H9 (cell line): ENCODE measurements around the gene GBP5. TPM values are rescaled to one million over a fixed set of nuclear protein-coding genes. Genes with fewer than 3 reads are reported as not detected.

Experiments
- DNase-seq: peaks from one replicate; pipeline ENCODE4 v3.0.0-alpha.2; 2017
- H2AFZ ChIP-seq: one replicate; pipeline ENCODE4 v1.6.1; 2013; ENCODE audit warnings: mild to moderate bottlenecking, low read length, control low read depth, moderate library complexity
- H2AK5ac ChIP-seq: 2 replicates; pipeline ENCODE4 v1.6.1; 2013; ENCODE audit warnings: low read length, control low read depth, mixed read lengths; ENCODE audit not compliant: insufficient read length
- H2BK120ac ChIP-seq: one replicate; pipeline ENCODE4 v1.6.1; 2013; ENCODE audit warnings: low read depth, mild to moderate bottlenecking, low read length, control low read depth, inconsistent platforms; ENCODE audit not compliant: poor library complexity, severe bottlenecking
- H2BK12ac ChIP-seq: 2 replicates; pipeline ENCODE4 v1.6.1; 2013; ENCODE audit warnings: low read length, control low read depth, mixed read lengths, low read depth; ENCODE audit not compliant: insufficient read length
- H2BK15ac ChIP-seq: 2 replicates; pipeline ENCODE4 v1.6.1; 2013; ENCODE audit warnings: low read depth, low read length, control low read depth
- H2BK20ac ChIP-seq: one replicate; pipeline ENCODE4 v1.6.1; 2013; ENCODE audit warnings: low read depth, mild to moderate bottlenecking, low read length, control low read depth, inconsistent platforms; ENCODE audit not compliant: poor library complexity, severe bottlenecking
- H2BK5ac ChIP-seq: 2 replicates; pipeline ENCODE4 v1.6.1; 2013; ENCODE audit warnings: low read length, control low read depth, mixed read lengths; ENCODE audit not compliant: insufficient read length
- H3K14ac ChIP-seq: 2 replicates; pipeline ENCODE4 v1.6.1; 2013; ENCODE audit warnings: low read length, control low read depth; ENCODE audit not compliant: insufficient read depth
- H3K18ac ChIP-seq: 2 replicates; pipeline ENCODE4 v1.6.1; 2013; ENCODE audit warnings: low read depth, mild to moderate bottlenecking, mixed read lengths, low read length, control low read depth; ENCODE audit not compliant: insufficient read length
- H3K23ac ChIP-seq: 2 replicates; pipeline ENCODE4 v1.6.1; 2013; ENCODE audit warnings: low read length, control low read depth, mixed read lengths, low read depth; ENCODE audit not compliant: insufficient read length
- H3K23me2 ChIP-seq: 2 replicates; pipeline ENCODE4 v1.6.1; 2013; ENCODE audit warnings: low read depth, mild to moderate bottlenecking, mixed read lengths, low read length, control low read depth; ENCODE audit not compliant: insufficient read length, poor library complexity, severe bottlenecking
- H3K27ac ChIP-seq: 2 replicates; pipeline ENCODE4 v1.5.1; 2013; ENCODE audit warnings: low read length, control low read depth, mixed read lengths, low read depth; ENCODE audit not compliant: insufficient read length
- H3K27me3 ChIP-seq: 2 replicates; pipeline ENCODE4 v1.6.1; 2013; ENCODE audit warnings: low read length, control low read depth, inconsistent platforms; ENCODE audit not compliant: insufficient read depth
- H3K4ac ChIP-seq: 2 replicates; pipeline ENCODE4 v1.6.1; 2013; ENCODE audit warnings: low read depth, mild to moderate bottlenecking, control low read depth, inconsistent platforms, low read length, moderate library complexity
- H3K4me1 ChIP-seq: 2 replicates; pipeline ENCODE4 v1.6.1; 2013; ENCODE audit warnings: low read length, control low read depth, inconsistent platforms; ENCODE audit not compliant: insufficient read depth
- H3K4me2 ChIP-seq: 2 replicates; pipeline ENCODE4 v1.6.1; 2013; ENCODE audit warnings: low read length, control low read depth, mixed read lengths; ENCODE audit not compliant: insufficient read length, insufficient read depth
- H3K56ac ChIP-seq: 2 replicates; pipeline ENCODE4 v1.6.1; 2013; ENCODE audit warnings: low read depth, mild to moderate bottlenecking, mixed read lengths, low read length, control low read depth; ENCODE audit not compliant: insufficient read length
- H3K79me1 ChIP-seq: 2 replicates; pipeline ENCODE4 v1.6.1; 2013; ENCODE audit warnings: low read depth, mild to moderate bottlenecking, moderate library complexity, low read length, control low read depth, inconsistent platforms; ENCODE audit not compliant: insufficient read depth, poor library complexity, severe bottlenecking
- H3K79me2 ChIP-seq: 2 replicates; pipeline ENCODE4 v1.6.1; 2013; ENCODE audit warnings: low read length, control low read depth, inconsistent platforms; ENCODE audit not compliant: insufficient read depth
- H3K9ac ChIP-seq: 2 replicates; pipeline ENCODE4 v1.6.1; 2013; ENCODE audit warnings: low read length, control low read depth, mixed read lengths; ENCODE audit not compliant: insufficient read length; ENCODE audit errors: extremely low read depth
- H3K9me3 ChIP-seq: one replicate; pipeline ENCODE4 v1.6.1; 2013; ENCODE audit warnings: low read depth, low read length, inconsistent platforms; ENCODE audit not compliant: control insufficient read depth
- H3T11ph ChIP-seq: one replicate; pipeline ENCODE4 v1.6.1; 2013; ENCODE audit warnings: mild to moderate bottlenecking, low read length, control low read depth, inconsistent platforms
- H4K20me1 ChIP-seq: one replicate; pipeline ENCODE4 v1.6.1; 2013; ENCODE audit not compliant: control insufficient read depth, insufficient read length, insufficient read depth
- H4K5ac ChIP-seq: 2 replicates; pipeline ENCODE4 v1.6.1; 2013; ENCODE audit warnings: low read depth, mild to moderate bottlenecking, mixed read lengths, low read length, control low read depth; ENCODE audit not compliant: insufficient read length
- H4K8ac ChIP-seq: replicated peaks from 2 replicates; pipeline ENCODE4 v1.6.1; 2013; ENCODE audit warnings: low read length, control low read depth, mixed read lengths, low read depth; ENCODE audit not compliant: insufficient read length
- H4K91ac ChIP-seq: 2 replicates; pipeline ENCODE4 v1.6.1; 2013; ENCODE audit warnings: low read depth, mild to moderate bottlenecking, moderate library complexity, mixed read lengths, low read length, control low read depth; ENCODE audit not compliant: insufficient read length
- H3K27ac Mint-ChIP-seq, 3 experiments: 2 replicates in 2 of 3; 3 replicates in 1 of 3; pipeline ENCODE4 v1.8.0; 2020 to 2021; ENCODE audit warnings: mixed read lengths in 3 of 3, mild to moderate bottlenecking in 1 of 3, moderate library complexity in 1 of 3
- H3K27me3 Mint-ChIP-seq: 2 replicates; pipeline ENCODE4 v1.8.0; 2021; ENCODE audit warnings: low read depth, mild to moderate bottlenecking, moderate library complexity, mixed read lengths
- H3K36me3 Mint-ChIP-seq, 3 experiments: 2 replicates in 2 of 3; 3 replicates in 1 of 3; pipeline ENCODE4 v1.8.0; 2020 to 2021; ENCODE audit warnings: low read depth in 3 of 3, mixed read lengths in 3 of 3; ENCODE audit not compliant: insufficient read depth in 1 of 3
- H3K4me1 Mint-ChIP-seq, 2 experiments: 2 replicates each; pipeline ENCODE4 v1.8.0; 2020; ENCODE audit warnings: mixed read lengths in 2 of 2
- H3K4me3 Mint-ChIP-seq, 2 experiments: 2 replicates in 1 of 2; 3 replicates in 1 of 2; pipeline ENCODE4 v1.8.0; 2020 to 2021; ENCODE audit warnings: mild to moderate bottlenecking in 2 of 2, mixed read lengths in 2 of 2, moderate library complexity in 1 of 2
- H3K9me3 Mint-ChIP-seq, 2 experiments: 2 replicates in 1 of 2; 3 replicates in 1 of 2; pipeline ENCODE4 v1.8.0; 2020; ENCODE audit warnings: mild to moderate bottlenecking in 2 of 2, mixed read lengths in 2 of 2, moderate library complexity in 1 of 2
- WGBS: extraction: QIAGEN DNeasy Blood & Tissue Kit; methylation state at CpG from one replicate; pipeline ENCODE4 v1.1.7; 2013; ENCODE audit warnings: missing lambda C conversion rate, low lambda C conversion rate, mixed read lengths; ENCODE audit not compliant: insufficient read length; ENCODE audit errors: extremely low coverage; 5-methylcytosine and 5-hydroxymethylcytosine counted together
- total RNA-seq: library from RNA; stranded (reverse); gene quantifications from 2 replicates; pipeline ENCODE4 v1.2.1, GENCODE V29; 2021
- TF ChIP-seq, protein P1 (sequence below): fragments of 200-600 bp; sonication (generic); conservative IDR thresholded peaks from 3 replicates; pipeline ENCODE4 v1.8.0; 2021; ENCODE audit warnings: antibody characterized with exemption, mild to moderate bottlenecking

Gene GBP5
- total RNA-seq, 1 experiment from 2014 or later = not detected

DNA sequence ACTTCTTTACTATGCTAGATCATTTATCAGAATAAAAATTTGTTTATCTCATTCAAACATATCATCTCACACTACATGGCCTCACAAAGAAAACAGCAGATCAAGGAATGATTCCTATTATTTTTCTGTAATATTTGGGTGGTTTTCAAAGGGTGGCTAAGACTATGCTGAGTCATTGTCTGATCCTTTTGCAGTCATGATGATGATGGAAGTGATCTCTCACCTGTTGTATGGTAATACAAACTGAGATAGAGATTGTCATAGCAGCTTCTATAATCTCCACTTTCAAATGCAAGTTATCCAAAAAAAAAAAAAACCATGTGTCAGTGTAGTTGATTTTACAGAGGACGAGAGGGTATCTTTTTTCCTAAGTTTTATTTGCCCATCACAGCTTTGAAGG lies 37.2 kb upstream of the GBP5 start:
- Mint-ChIP-seq H3K27ac (no peak overlapping the region), H3K36me3 (peaks cover 4% of the 10 kb centered on the region in 3 experiments; a peak in 3 of 7 replicates), H3K4me3 (no peak overlapping the region), H3K27me3 (no peaks in the 10 kb centered on the region), H3K9me3 (peaks cover 0 to 3% of the 10 kb centered on the region in 2 experiments; a peak in 3 of 5 replicates), H3K4me1 (peaks cover 5 to 9% of the 10 kb centered on the region in 2 experiments; a peak in 3 of 4 replicates)
- no peak overlapping the region for H3K18ac ChIP-seq
- H3K4me2 ChIP-seq = no peak overlapping the region
- no peak overlapping the region for H2BK120ac ChIP-seq
- no CpG with 5 or more reads among the region's 1 CpG for WGBS
- H4K5ac ChIP-seq = no peak overlapping the region
- no peak overlapping the region for H2BK20ac ChIP-seq
- no peak overlapping the region for H2BK12ac ChIP-seq
- H3K9ac ChIP-seq = no peak overlapping the region
- no peak overlapping the region for H4K91ac ChIP-seq
- H2AFZ ChIP-seq = no peak overlapping the region
- H3K4ac ChIP-seq = no peak overlapping the region
- DNase-seq = no peak
- H3K79me2 ChIP-seq = no peaks in the 10 kb centered on the region
- H3K27me3 ChIP-seq = no peaks in the 10 kb centered on the region
- no peak overlapping the region for H3T11ph ChIP-seq
- no peak overlapping the region for H3K27ac ChIP-seq
- no peaks in the 10 kb centered on the region for H3K79me1 ChIP-seq
- H3K56ac ChIP-seq = no peak overlapping the region
- H2BK15ac ChIP-seq = no peak overlapping the region
- H2AK5ac ChIP-seq = no peak overlapping the region
- no peak overlapping the region for H2BK5ac ChIP-seq
- no peaks in the 10 kb centered on the region for H4K20me1 ChIP-seq
- H4K8ac ChIP-seq = no peak overlapping the region
- H3K14ac ChIP-seq = no peak overlapping the region
- no peaks in the 10 kb centered on the region for H3K4me1 ChIP-seq
- no peak overlapping the region for H3K23ac ChIP-seq
- H3K9me3 ChIP-seq = no peaks in the 10 kb centered on the region
- TF ChIP-seq, protein P1, sequence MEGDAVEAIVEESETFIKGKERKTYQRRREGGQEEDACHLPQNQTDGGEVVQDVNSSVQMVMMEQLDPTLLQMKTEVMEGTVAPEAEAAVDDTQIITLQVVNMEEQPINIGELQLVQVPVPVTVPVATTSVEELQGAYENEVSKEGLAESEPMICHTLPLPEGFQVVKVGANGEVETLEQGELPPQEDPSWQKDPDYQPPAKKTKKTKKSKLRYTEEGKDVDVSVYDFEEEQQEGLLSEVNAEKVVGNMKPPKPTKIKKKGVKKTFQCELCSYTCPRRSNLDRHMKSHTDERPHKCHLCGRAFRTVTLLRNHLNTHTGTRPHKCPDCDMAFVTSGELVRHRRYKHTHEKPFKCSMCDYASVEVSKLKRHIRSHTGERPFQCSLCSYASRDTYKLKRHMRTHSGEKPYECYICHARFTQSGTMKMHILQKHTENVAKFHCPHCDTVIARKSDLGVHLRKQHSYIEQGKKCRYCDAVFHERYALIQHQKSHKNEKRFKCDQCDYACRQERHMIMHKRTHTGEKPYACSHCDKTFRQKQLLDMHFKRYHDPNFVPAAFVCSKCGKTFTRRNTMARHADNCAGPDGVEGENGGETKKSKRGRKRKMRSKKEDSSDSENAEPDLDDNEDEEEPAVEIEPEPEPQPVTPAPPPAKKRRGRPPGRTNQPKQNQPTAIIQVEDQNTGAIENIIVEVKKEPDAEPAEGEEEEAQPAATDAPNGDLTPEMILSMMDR = no peak
- no peaks in the 10 kb centered on the region for H3K23me2 ChIP-seq
